A673 (cell line): ENCODE results near the gene HOXA6. TPM values are rescaled to one million over a fixed set of nuclear protein-coding genes. Genes with fewer than 3 reads are reported as not detected.

Source experiments
- BruUV-seq: library from RNA; stranded (reverse); fragments of 400-500 nt; replicated peaks from 2 replicates; lab custom pipeline; 2021; lab: Mats Ljungman, UMichigan
- CTCF ChIA-PET: fragments of 300-600 bp; sonication (Branson Sonifier 250); formaldehyde crosslinking; loops from one replicate; lab custom pipeline; 2022; ENCODE audit warnings: antibody characterized with exemption; lab: Charles Lee
- POLR2A ChIA-PET: fragments of 300-600 bp; sonication (Branson Sonifier 250); formaldehyde crosslinking; loops from one replicate; lab custom pipeline; 2022; ENCODE audit warnings: antibody characterized with exemption; ENCODE audit not compliant: low non-redundant PET; lab: Charles Lee
- DNase-seq: peaks from one replicate; pipeline ENCODE4 v3.0.0-alpha.2; 2015; ENCODE audit warnings: low spot score
- H3K27ac ChIP-seq: fragments of 200-600 bp; sonication (generic); 2 replicates; pipeline ENCODE4 v1.5.1; 2016; ENCODE audit warnings: mixed run types, low read depth, mild to moderate bottlenecking, mixed read lengths, antibody characterized with exemption, low read length; ENCODE audit not compliant: poor library complexity, severe bottlenecking
- H3K27me3 ChIP-seq: fragments of 200-600 bp; sonication (generic); replicated peaks from 2 replicates; pipeline ENCODE4 v1.6.1; 2017; ENCODE audit warnings: mixed run types, low read depth, mild to moderate bottlenecking, mixed read lengths, antibody characterized with exemption, low read length; ENCODE audit not compliant: insufficient read depth, poor library complexity
- H3K36me3 ChIP-seq: fragments of 200-600 bp; sonication (generic); 2 replicates; pipeline ENCODE4 v1.6.1; 2016; ENCODE audit warnings: mixed run types, mild to moderate bottlenecking, mixed read lengths, antibody characterized with exemption, low read length; ENCODE audit not compliant: insufficient read depth, poor library complexity, severe bottlenecking
- H3K4me1 ChIP-seq: fragments of 200-600 bp; sonication (generic); 2 replicates; pipeline ENCODE4 v1.6.1; 2017; ENCODE audit warnings: mixed run types, mild to moderate bottlenecking, mixed read lengths, antibody characterized with exemption, low read length; ENCODE audit not compliant: insufficient read depth, poor library complexity, severe bottlenecking
- H3K4me3 ChIP-seq: fragments of 200-600 bp; sonication (generic); 2 replicates; pipeline ENCODE4 v1.5.1; 2016; ENCODE audit warnings: low read depth, mixed run types, mild to moderate bottlenecking, mixed read lengths, low read length; ENCODE audit not compliant: poor library complexity, severe bottlenecking
- H3K9me3 ChIP-seq: fragments of 200-600 bp; sonication (generic); 2 replicates; pipeline ENCODE4 v1.6.1; 2016; ENCODE audit warnings: mixed run types, low read depth, mild to moderate bottlenecking, mixed read lengths, antibody characterized with exemption, low read length; ENCODE audit not compliant: poor library complexity, severe bottlenecking
- CTCF ChIP-seq: fragments of 300-800, 200-600 bp; sonication (generic); conservative IDR thresholded peaks from 2 replicates; pipeline ENCODE4 v1.5.1; 2017; ENCODE audit warnings: low read depth, mild to moderate bottlenecking, antibody characterized with exemption, low read length, moderate library complexity, mixed read lengths
- EZH2 ChIP-seq: fragments of 200-600 bp; sonication (generic); IDR thresholded peaks from 2 replicates; pipeline ENCODE4 v1.6.1; 2017; ENCODE audit warnings: borderline replicate concordance, low read depth, mild to moderate bottlenecking, mixed read lengths, antibody characterized with exemption, low read length; ENCODE audit not compliant: poor library complexity, severe bottlenecking
- intact Hi-C: fragments of 100-400 bp; cut with micrococcal nuclease; formaldehyde crosslinking; loops from one replicate; pipeline ENCODE4 v1.10.0; 2022; ENCODE audit not compliant: unreplicated experiment
- total RNA-seq: library from RNA; stranded (reverse); gene quantifications from 2 replicates; pipeline ENCODE4 v1.2.3, GENCODE V29; 2021

Gene HOXA6
- total RNA-seq, 1 experiment from 2014 or later, result not detected

- Histone ChIP-seq H3K4me1 (no peaks in the 10 kb centered on the region), H3K9me3 (no peaks in the 10 kb centered on the region), H3K4me3 (peak overlapping the region; percentile 6), H3K36me3 (no peaks in the 10 kb centered on the region), H3K27ac (no peak overlapping the region), H3K27me3 (peaks cover 100% of the 10 kb centered on the region)
- ChIA-PET POLR2A (no interaction called here), CTCF (no interaction called here)
- BruUV-seq, result no TSS peak
- intact Hi-C loops, result no loop called here
- DNase-seq, result no peak
- TF ChIP-seq CTCF, result no peak
- peak; percentile 53 for TF ChIP-seq EZH2
These were observed 17.6 kb downstream of the HOXA6 start for GRCh38 chr7:27129729-27130539.

GRCh38 chr7:27128776-27129728, 18.5 kb downstream of the HOXA6 start:
- Histone ChIP-seq H3K4me3 (no peak overlapping the region), H3K4me1 (no peaks in the 10 kb centered on the region), H3K27ac (no peak overlapping the region), H3K9me3 (no peaks in the 10 kb centered on the region), H3K36me3 (no peaks in the 10 kb centered on the region), H3K27me3 (peaks cover 100% of the 10 kb centered on the region)
- TF ChIP-seq CTCF (no peak), EZH2 (peak; percentile 57)
- BruUV-seq, result no TSS peak
- ChIA-PET CTCF (no interaction called here), POLR2A (no interaction called here)
- intact Hi-C loops, result no loop called here
- no peak for DNase-seq

GRCh38 chr7:27128034-27128433, 19.5 kb downstream of the HOXA6 start:
- no peak overlapping the region for H3K27ac ChIP-seq
- no peak overlapping the region for H3K4me3 ChIP-seq
- no peaks in the 10 kb centered on the region for H3K4me1 ChIP-seq
- H3K9me3 ChIP-seq, result no peaks in the 10 kb centered on the region
- intact Hi-C loops, result no loop called here
- POLR2A ChIA-PET, result no interaction called here
- no peaks in the 10 kb centered on the region for H3K36me3 ChIP-seq
- no TSS peak for BruUV-seq
- TF ChIP-seq EZH2 (no peak), CTCF (no peak)
- CTCF ChIA-PET, result no interaction called here
- H3K27me3 ChIP-seq, result peaks cover 100% of the 10 kb centered on the region
- DNase-seq, result no peak
